Measurements from ENCODE around the gene NRP1.
A peak's percentile ranks its signal among the peaks of the same experiment; 100 is the strongest.
"Not testable (repeated sequence)": the region's sequence is repeated elsewhere in the genome, so short reads cannot be mapped to it uniquely, and the experiment has no call there.

Gene NRP1

DNA sequence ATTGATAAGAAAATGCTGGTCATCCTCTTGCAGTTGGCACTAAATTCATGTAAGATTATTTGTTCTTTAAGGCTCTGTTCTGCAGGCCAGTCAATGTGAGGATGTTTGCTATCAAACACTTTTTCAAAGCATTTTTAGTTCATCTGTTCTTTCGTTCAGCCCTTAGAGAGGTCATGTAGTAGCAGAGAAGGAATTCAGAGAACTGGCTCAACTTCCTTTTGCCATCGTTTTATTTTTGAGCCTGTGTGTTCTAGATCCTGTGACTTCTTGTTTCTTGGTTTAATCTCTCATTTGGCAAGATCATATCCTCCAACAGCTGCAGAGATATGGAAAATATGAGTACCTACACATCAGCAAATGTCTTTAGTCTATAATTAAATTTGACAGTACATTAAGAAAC is 184.3 kb downstream of the NRP1 start:
- DNase-seq (ENCODE audit: low spot score) = no peak

GRCh38 chr10:33147013-33147310 is 187.5 kb downstream of the NRP1 start:
- no peak for DNase-seq (ENCODE audit: low spot score)

GRCh38 chr10:33146189-33147012 is 188.1 kb downstream of the NRP1 start:
- no peak for DNase-seq (ENCODE audit: low spot score)

DNA sequence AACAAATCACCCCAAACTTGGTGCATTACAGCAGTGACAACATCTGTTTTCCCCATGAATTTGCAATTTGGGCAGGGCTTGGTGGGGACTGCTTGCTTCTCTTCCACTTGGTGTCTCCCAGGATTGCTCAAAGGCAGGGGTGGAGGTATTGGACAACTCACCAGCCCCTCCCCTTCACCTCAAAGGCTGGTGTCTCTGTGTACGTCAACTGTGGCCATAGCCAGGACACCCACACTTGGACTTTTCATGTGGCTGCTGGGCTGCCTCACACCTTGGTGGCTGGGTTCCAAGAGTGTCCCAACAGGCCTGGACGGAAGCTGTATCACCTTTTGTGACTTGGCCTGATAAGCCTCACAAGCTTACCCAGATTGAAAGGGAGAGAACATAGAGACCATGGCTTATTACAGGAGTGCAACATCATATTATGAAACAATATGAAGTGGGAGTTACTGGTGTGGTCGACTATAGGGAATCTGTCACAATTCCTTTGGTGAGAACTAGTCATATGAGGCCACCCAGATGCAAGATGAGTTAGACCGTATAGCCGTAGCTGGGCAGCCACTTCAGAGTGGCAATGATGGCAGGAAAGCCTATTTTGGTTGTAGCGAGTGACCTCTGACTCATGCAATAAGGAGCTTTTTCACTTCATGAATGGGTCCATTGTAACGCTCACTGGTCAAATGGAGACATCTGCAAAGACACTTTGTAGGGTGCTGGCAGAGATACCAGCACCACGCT is 188.8 kb downstream of the NRP1 start:
- no peak for DNase-seq (ENCODE audit: low spot score)

DNA sequence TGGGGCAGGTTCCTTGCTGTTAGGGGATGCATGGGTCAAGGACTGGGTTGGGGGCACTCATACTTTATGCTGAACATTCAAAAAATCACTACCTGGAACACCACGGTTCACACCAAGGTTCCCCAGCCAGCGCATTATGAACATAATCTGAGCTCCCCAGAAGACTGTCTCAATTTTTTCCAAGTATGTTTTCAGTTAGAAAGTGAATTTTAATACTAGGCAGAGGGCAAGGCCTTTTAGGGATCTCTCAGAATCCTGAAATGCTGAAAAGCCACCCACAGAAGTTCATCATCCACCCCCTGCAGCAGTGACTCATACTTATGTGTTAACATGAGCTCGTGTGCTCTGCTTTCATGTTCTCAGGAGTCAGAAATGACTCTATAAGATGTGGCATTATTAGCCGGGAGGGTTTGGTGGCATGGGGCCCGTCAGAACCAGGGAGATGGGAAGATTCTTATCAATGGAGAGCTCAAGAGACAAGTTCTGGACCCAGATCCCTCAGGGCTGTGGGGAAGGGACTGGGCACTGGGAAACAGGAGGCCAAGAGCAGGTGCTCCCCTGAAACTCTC is 191.2 kb downstream of the NRP1 start:
- no peak for DNase-seq (ENCODE audit: low spot score)

DNA sequence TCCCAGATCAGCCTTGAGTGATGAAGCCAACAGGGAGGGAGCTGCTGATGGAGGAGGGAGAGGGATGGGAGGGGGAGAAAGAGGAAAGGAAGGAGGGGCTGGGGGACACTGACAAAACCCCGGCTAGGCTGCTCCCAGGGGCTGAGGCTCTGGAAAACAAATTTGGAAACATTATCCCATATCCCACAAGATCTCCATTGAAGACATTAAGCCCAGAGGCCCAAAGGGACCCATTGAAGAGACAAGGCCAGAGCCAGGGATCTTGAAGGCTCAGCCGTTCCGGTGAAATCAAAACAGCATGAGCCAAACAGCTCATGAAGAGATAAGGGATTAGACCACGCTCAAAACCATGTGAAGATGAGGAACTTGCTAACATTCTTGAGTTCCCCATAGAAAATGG is 192.2 kb downstream of the NRP1 start:
- DNase-seq (ENCODE audit: low spot score) = no peak

DNA sequence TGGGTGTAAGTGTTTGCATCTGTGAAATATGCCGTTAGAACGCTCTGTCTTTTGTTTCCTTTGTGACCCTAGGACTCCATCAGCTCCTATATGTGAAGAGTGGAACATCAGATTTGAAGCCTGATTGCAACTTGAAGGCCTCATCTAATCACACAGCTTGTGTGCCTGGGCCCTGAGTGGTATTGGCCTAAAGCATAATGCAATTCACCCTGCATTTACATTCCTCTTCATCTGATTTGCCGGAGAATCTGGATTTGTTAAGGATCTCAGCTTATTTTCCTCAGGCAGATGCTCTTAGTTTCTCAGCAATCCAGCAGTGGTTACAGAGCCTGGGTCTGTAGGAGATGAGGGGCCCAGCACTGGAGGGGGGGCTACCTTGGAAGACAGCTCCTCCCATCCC is 193.2 kb downstream of the NRP1 start:
- no peak for DNase-seq (ENCODE audit: low spot score)

DNA sequence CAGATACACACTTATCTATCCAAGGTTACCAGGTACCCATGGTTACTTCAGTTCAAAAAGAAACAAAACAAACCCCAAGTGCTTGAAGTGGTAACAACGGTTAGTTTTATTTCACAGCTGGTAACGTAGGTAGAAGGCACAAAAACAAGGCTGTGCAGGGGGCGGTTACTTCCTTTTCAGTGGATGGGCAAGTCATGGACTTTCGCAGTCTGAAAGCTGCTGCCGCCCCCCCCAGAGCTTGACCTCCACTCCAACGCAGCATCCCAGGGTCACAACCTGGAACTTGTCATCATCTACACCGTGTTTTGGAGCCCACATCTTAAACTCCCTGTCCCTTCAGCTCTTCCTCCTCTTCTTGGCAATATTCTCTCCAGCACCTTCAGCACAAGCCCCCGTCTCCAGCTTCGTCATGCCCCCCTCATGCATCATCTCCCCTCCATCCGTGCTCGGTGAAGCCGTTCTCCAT is 195.3 kb downstream of the NRP1 start:
- DNase-seq (ENCODE audit: low spot score) = no peak

DNA sequence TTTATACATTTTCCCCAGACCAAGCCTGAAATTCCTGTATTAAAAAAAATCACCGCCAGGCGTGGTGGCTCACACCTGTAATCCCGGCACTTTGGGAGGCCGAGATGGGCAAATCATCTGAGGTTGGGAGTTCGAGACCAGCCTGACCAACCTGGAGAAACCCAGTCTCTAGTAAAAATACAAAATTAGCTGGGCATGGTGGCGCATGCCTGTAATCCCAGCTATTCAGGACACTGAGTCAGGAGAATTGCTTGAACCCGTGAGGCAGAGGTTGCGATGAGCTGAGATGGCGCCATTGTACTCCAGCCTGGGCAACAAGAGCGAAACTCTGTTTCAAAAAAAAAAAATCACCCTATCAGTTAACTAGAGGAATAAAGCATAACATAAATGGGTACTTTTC is 195.8 kb downstream of the NRP1 start:
- DNase-seq (ENCODE audit: low spot score) = not testable (repeated sequence)

DNA sequence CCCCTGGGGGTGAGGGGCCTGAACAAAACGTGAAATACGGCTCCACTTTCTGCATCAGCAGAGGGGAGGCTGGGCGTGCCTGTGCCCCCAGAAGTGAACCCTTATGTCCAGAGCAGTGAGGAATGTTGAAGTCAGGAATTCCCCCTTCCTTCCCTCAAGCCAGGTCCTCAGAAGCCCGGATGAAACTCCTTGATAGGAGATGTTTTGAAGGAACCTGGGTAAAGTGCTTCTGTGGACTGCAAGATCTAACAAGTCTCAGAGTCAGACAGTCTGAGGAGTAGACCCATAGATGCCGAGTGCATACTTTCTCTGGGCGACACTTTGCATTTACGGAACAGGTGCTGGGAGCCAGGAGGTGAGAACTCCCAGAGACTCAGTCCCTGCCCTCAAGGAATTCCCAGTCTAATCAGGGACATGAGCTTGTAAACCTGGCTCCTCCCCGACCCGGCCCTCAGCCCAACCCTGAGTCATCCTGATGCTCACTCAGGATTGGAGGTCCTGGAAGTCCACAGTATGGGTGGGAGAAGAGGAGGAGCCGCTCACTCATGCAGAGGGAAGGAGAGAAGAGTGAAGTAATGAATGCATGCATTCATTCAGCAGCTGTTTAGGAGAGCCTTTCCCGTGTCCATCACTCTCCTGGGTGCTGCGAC is 197.0 kb downstream of the NRP1 start:
- DNase-seq (ENCODE audit: low spot score) = no peak

DNA sequence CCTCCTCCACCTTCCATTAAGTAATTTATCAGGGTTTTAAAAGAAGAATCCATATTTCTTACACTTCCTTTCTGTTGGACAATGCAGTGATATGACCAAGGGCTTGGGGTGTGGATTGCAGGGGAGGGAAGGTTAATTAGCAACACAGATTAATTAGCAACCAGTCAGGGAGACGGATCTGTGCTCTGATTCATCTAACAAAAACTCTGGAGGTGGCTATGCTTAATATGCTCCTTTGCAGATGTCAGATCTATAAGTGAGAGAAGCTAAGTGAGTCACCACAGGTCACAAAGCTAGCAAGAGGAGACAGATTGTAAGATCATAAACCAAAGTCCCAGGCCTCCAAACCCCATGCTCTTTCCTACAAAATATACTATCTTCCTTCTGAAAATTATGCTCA is 197.7 kb downstream of the NRP1 start:
- DNase-seq (ENCODE audit: low spot score) = no peak

GRCh38 chr10:33136271-33136670 is 198.2 kb downstream of the NRP1 start:
- DNase-seq (ENCODE audit: low spot score) = no peak

- no peak for DNase-seq (ENCODE audit: low spot score)
Observed at GRCh38 chr10:33134011-33134751, 200.3 kb downstream of the NRP1 start.

DNA sequence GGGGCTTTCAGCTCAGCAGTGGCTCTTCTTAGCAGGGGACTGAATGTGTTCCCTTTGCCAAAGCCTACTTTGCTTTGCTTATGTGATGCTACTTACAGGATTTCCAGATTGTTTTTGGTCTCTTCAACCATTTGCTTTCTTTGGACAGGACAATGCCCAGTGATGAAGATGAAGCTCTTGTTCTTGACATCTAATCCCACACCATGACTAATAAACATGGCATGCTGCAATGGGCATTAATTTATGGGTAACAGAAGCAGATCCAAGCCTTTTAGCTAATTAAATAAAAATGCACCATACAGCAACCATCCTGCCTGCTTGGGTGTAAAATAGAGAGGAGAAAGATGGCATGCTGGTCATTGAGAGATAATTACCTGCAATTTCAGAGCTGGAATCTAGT is 200.9 kb downstream of the NRP1 start:
- DNase-seq (ENCODE audit: low spot score) = no peak

GRCh38 chr10:33132626-33133025 is 201.8 kb downstream of the NRP1 start:
- DNase-seq (ENCODE audit: low spot score) = no peak

- DNase-seq (ENCODE audit: low spot score) = peak; percentile 33
Observed at GRCh38 chr10:33129996-33130386, 204.5 kb downstream of the NRP1 start.

GRCh38 chr10:33129141-33129995 is 205.1 kb downstream of the NRP1 start:
- no peak for DNase-seq (ENCODE audit: low spot score)

- no peak for DNase-seq (ENCODE audit: low spot score)
Observed at GRCh38 chr10:33127622-33128021, 206.8 kb downstream of the NRP1 start.

Measured in HuH-7.5 (cell line).